ENCODE data around the gene GLP2R. TPM values are rescaled to one million over a fixed set of nuclear protein-coding genes. Genes with fewer than 3 reads are reported as not detected.

Gene GLP2R
- polyA plus RNA-seq, 1 donor from 2014 or later: not detected

DNA sequence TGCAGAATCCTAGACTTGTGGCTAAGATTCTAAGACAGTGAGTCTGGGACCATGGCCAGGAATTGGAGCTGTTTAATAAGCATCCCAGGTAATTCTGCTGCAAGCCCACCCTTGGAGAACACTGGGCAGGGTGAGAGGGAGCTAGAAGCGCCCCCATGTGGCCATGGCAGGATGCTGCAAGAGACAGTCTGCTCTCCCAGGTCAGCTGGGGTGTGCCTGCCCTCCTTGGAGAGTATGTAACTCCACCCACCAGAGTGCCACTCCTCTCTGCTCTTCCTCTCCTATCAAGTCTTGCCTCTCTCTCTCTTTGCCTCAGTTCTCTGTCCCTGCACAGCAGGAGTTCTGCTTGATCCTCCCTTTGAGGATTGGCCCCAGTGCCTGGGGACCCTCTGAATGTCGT is 64.4 kb downstream of the GLP2R start:
- no peaks in the 10 kb centered on the region for H3K27me3 Mint-ChIP-seq

DNA sequence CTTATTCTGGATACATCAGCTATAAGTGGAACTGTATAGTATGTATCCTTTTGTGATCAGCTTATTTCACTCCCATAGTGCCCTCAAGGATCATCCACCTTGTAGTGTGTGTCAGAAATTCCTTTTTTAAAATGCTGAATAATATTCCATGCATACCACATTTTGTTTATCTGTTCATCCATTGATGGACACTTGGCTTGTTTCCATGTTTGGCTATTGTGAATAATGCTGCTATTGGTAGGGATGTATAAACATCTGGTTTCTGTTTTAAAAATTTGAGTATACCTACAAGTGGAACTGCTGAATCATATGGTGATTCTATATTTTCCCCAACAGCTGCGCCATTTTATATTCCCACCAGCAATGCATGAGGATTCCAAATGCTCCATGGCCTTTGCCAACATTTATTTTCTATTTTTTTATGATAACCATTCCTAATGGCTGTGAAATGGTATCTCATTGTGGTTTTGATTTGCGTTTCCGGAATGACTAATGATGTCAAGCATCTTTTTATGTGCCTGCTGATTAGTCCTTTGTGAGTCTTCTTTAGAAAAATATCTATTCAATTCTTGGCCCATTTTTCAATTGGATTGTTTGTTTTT is 67.8 kb downstream of the GLP2R start:
- peaks cover 4% of the 10 kb centered on the region for H3K27me3 Mint-ChIP-seq
- H3K4me3 Mint-ChIP-seq: no peak overlapping the region
- H3K36me3 Mint-ChIP-seq: peaks cover 1% of the 10 kb centered on the region
- H3K27ac Mint-ChIP-seq: peak overlapping the region in 1 of 3 donors; percentile 26
- H3K9me3 Mint-ChIP-seq: no peaks in the 10 kb centered on the region
- H3K4me1 Mint-ChIP-seq: no peaks in the 10 kb centered on the region

More for the DNA sequence above, 64.4 kb downstream of the GLP2R start:
- H3K9me3 Mint-ChIP-seq: peaks cover 0 to 7% (median 0%) of the 10 kb centered on the region in 3 donors
- H3K4me1 Mint-ChIP-seq: no peaks in the 10 kb centered on the region
- H3K4me3 Mint-ChIP-seq: no peak overlapping the region
- no peak overlapping the region for H3K27ac Mint-ChIP-seq
- H3K36me3 Mint-ChIP-seq: peaks cover 1% of the 10 kb centered on the region

DNA sequence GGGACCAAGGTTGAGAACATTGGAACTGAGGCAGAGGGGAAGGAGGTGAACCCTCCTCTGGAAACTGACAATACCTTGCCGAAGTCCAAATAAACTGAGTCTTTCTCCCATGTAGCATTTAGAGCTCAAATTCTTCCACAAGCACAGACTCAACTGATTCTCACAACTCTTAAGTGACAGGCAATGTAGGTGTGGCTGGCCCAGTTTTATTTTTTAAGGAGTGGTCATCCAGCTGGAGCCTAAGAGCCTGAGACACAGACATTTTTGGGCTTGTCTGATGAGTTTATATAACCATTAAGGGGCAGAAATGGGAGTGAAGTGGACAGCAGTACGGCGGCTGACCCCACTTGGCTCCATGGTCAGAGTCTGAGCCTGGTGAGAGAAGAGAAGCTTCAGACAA is 68.5 kb downstream of the GLP2R start:
- H3K27ac Mint-ChIP-seq: no peak overlapping the region
- H3K27me3 Mint-ChIP-seq: peaks cover 4% of the 10 kb centered on the region
- H3K9me3 Mint-ChIP-seq: no peaks in the 10 kb centered on the region
- no peaks in the 10 kb centered on the region for H3K4me1 Mint-ChIP-seq
- H3K36me3 Mint-ChIP-seq: no peaks in the 10 kb centered on the region
- no peak overlapping the region for H3K4me3 Mint-ChIP-seq

DNA sequence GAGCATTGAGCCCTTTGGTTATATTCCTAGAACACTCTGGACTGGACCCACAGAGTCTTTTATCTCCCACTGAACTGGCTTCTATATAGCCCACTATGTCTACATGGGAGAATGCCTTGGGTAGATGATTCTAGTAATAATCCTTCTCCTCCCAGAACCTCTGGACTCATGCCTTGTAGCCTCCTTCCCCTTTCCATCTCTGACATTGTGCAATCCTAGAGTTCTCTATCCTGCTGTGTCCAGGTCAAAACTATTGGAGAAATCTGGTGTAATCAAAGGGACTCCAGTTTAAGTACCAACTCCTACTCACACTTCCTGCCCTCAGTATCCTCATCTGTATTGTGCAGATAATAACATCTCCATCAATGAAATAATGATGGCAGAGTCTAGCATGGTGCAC is 70.2 kb downstream of the GLP2R start:
- no peaks in the 10 kb centered on the region for H3K9me3 Mint-ChIP-seq
- H3K4me3 Mint-ChIP-seq: no peak overlapping the region

DNA sequence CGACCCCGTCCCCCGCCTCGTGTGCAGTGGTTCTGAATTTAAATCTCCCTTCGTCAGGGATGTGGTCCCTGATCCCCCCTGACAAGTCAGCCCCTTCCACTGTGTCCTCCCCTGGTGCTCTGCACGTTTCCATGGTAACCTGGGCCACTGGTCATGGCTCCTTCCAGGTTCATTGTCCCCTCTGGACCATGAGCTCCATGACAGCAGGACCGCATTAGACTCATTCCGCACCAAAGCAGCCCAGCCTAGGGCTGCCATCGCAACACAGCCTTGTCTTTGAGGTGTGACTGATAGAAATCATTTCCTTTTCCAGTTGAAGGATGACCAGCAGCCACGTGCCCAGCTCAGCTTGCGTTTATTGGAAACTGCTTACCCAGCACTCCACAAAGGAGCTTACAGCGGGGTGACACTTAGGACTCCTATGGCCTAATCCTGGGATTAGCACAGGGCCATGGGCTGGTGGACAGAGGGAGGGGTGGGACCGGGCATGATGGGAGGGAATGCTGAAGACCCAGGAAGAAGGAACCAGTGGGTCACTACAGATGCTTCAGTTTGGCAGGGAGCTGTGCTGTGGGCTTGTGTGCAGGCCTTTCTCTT is 71.7 kb downstream of the GLP2R start:
- Mint-ChIP-seq H3K27ac (no peak overlapping the region), H3K4me1 (no peaks in the 10 kb centered on the region), H3K9me3 (no peaks in the 10 kb centered on the region), H3K4me3 (no peak overlapping the region), H3K36me3 (no peaks in the 10 kb centered on the region), H3K27me3 (peaks cover 11% of the 10 kb centered on the region)

More for the DNA sequence above, 70.2 kb downstream of the GLP2R start:
- Mint-ChIP-seq H3K27me3 (peaks cover 7% of the 10 kb centered on the region), H3K4me1 (no peaks in the 10 kb centered on the region), H3K36me3 (no peaks in the 10 kb centered on the region), H3K27ac (no peak overlapping the region)

DNA sequence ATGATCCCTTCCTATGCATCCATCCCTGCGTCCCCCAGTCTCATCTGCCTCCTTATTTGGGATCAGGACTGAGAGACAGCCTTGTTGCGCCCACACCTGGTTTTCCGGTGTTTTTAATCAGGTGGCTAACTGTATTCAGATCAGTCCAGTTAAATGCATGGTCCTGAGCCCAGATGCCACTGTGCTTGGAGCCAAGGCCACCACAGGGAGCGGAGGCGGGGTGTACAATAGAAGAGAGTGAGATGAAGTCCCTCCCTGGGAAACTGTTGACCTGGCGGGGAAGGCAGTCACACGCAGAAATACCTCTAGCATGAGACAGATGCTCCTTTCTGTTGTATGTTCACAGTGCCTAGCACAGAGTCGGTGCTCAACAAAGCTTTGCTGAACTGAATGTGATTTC is 73.1 kb downstream of the GLP2R start:
- Mint-ChIP-seq H3K36me3 (no peaks in the 10 kb centered on the region), H3K4me1 (no peaks in the 10 kb centered on the region), H3K27me3 (peaks cover 13% of the 10 kb centered on the region), H3K4me3 (no peak overlapping the region), H3K9me3 (no peaks in the 10 kb centered on the region), H3K27ac (no peak overlapping the region)

DNA sequence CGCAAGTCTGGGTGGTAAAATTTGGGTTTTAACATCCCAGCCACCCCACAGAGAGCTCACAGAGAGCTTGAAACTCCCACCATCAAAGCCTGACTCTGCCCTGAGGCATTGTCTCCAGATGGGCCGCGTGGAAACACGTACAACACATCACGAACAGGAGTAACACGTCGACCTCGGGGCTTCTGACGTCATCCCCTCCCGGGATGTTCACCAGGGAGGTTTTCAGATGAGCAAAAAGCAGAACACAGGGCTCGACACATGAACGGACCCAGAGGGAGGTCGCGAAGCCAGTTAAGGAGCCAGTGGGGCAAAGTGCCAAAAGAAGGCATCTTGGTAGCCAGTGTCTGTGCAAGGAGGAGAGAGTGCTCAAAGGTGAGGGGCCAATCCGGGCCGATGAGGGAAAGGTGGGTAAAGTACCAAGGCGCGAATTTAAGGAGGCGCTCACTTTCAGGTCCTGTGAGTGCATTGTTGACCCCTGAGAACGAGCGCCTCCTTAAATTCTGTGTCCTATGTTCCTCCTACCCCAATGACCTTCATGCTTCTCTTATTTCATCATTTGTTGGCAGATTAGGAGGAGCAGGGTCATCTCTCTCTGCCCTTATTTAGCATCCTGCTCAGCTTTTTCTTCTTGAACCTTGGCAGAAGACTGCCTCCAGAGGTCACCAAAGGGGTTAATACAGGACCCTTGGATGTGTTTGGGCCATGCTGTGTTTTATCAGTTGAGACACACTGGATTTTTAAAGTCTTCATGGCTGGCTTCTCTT is 73.7 kb downstream of the GLP2R start:
- Mint-ChIP-seq H3K36me3 (no peaks in the 10 kb centered on the region), H3K27ac (no peak overlapping the region), H3K9me3 (no peaks in the 10 kb centered on the region), H3K27me3 (peaks cover 13% of the 10 kb centered on the region), H3K4me3 (no peak overlapping the region), H3K4me1 (no peaks in the 10 kb centered on the region)

DNA sequence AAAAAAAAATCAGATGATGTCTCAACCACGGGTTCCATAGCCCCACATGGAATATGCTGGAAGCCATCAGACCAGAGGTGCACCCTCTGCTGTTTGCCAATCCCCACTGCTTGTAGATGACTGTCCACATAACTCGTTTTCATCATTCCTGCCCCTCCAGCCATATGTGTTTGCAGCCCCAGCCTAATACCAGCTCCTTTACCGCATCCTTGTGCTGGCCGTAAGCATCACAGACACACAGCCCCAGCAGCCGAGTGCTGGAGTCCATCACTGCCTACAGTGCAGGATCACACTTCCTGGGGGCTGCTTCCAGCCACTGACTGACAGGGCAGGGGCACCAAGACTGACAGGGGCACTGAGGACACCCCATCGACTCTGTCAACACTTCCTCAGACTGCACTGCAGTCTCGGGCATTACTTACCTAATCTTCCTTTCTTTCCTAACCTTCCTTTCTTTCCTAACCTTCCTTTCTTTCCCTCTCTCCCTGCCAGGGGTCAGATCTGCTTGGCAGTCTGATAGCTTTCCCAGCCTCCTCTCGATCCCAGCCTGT is 74.4 kb downstream of the GLP2R start:
- H3K36me3 Mint-ChIP-seq: no peaks in the 10 kb centered on the region
- H3K9me3 Mint-ChIP-seq: no peaks in the 10 kb centered on the region
- no peak overlapping the region for H3K27ac Mint-ChIP-seq
- peaks cover 16% of the 10 kb centered on the region for H3K27me3 Mint-ChIP-seq
- no peaks in the 10 kb centered on the region for H3K4me1 Mint-ChIP-seq
- H3K4me3 Mint-ChIP-seq: no peak overlapping the region

DNA sequence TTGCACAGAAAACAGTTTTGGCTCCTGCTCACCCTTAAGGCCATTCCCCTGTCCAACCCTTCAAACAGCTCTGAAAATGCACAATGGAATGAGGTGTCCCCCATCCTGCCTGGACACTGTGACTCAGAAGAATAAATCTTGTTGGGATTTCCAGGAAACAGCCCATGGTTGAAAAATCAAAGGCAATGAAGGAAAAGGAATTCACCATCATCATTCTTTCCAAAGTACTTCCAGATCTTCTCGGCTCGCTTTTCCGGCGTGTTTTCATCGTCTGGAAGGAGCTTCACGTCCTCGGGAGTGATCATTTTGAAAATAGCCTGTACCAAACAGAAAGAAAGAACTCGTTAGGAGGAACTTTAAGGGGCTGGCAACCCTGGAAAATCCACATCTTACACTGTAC is 75.1 kb downstream of the GLP2R start:
- H3K27ac Mint-ChIP-seq: no peak overlapping the region
- H3K27me3 Mint-ChIP-seq: peaks cover 16% of the 10 kb centered on the region
- no peaks in the 10 kb centered on the region for H3K9me3 Mint-ChIP-seq
- H3K4me3 Mint-ChIP-seq: no peak overlapping the region
- no peaks in the 10 kb centered on the region for H3K36me3 Mint-ChIP-seq
- no peaks in the 10 kb centered on the region for H3K4me1 Mint-ChIP-seq

DNA sequence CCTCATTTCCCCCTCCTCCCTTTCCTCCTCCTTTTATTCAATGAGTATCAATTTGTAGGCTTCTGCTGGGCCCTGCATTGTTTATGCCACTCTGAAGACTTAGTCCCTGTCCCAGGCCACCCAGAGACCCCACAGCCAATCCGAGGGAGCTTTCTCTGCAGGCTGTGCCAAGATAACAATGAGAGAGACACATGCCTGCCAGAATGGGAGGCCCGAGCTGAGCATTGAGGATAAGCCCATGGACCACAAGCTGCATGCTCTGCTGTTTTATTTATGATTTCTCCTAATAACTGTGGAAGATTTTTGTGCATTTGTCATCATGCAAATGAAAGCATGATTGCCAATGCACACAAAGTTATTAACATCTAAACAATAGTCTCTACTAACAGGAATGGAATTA is 76.4 kb downstream of the GLP2R start:
- Mint-ChIP-seq H3K9me3 (no peaks in the 10 kb centered on the region), H3K36me3 (no peaks in the 10 kb centered on the region), H3K27me3 (peaks cover 12% of the 10 kb centered on the region)

DNA sequence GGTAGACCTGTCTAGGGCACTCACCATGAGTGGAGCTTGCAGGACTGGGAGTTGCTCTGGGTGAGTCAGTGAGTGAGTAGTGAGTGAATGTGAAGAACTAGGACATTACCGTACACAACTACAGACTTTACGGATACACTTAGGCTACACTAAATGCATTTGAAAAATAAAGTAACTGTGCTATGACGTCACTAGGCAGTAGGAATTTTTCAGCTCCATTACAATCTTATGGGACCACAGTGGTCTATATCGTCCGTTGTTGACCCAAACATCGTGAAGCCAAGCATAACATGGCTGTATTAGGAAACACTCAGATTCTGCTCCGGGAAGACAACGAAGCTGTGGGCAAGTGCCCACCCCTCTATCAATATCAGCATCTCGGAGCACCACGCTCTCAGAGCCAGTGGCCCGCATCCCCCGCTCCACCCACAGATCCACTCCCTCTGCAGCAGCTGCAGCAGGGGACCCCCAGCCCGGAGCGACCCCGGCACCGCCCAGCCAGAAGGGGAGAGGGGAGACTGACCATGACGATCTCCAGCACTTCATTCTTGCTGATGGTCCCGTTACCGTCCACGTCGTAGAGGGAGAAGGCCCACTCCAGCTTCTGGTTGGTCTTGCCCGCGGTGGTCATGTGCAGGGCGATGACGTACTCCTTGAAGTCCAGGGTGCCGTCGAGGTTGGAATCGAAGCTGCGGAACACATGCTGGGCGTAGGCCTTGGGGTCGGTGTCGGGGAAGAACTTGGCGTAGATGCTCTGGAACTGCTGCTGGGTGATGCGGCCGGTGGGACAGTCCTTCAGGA is 78.8 kb downstream of the GLP2R start:
- no peak overlapping the region for H3K4me3 Mint-ChIP-seq
- H3K4me1 Mint-ChIP-seq: no peaks in the 10 kb centered on the region
- peaks cover 1% of the 10 kb centered on the region for H3K36me3 Mint-ChIP-seq
- H3K27ac Mint-ChIP-seq: no peak overlapping the region
- no peaks in the 10 kb centered on the region for H3K9me3 Mint-ChIP-seq
- peaks cover 12% of the 10 kb centered on the region for H3K27me3 Mint-ChIP-seq

More for the DNA sequence above, 76.4 kb downstream of the GLP2R start:
- H3K4me1 Mint-ChIP-seq: no peaks in the 10 kb centered on the region
- H3K4me3 Mint-ChIP-seq: no peak overlapping the region
- H3K27ac Mint-ChIP-seq: no peak overlapping the region

DNA sequence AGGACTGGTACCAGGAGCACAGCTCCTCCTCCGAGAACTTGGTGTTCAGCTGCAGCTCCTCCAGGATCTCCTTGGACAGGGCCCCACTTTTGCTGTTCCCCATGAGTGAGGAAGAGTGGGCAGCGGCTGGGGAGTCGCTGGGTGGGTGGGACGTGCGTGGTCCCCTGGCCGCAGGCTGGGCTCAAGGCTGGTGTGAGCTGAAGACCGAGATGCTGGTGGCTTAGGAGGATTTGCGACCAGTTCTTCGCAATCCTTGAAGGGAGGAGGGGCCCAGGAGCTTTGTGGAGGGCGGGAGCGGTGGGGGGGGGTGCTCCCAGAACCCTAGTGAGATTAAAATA is 79.3 kb downstream of the GLP2R start, which contains the start of gene RCVRN:
TSS of gene RCVRN (minus strand) at position 194 of the 338 bp plus-strand sequence. CDS start at position 103, 91 bp downstream.
- Mint-ChIP-seq H3K9me3 (no peaks in the 10 kb centered on the region), H3K27me3 (peaks cover 10% of the 10 kb centered on the region), H3K4me1 (no peaks in the 10 kb centered on the region), H3K36me3 (peaks cover 1% of the 10 kb centered on the region), H3K27ac (no peak within 1 kb of the TSS), H3K4me3 (no peak within 1 kb of the TSS)

DNA sequence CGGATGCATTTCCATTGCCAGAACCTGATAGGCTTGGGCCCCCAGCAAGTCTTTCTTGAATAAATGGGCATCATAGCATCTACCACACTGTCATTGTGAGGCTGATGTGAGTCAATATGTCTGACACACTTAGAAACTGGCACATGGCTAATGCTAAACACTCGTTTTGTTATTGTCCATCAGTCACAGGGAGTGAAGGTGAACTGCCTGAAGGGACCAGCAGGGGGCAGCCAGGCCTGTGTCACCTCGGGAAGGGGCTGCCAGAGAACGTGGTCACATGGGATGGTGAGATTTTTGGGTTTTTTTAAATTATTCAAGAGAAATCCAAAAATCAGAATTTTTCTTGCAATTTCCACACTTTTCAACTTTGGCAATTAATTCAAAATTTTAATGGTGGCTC is 80.2 kb downstream of the GLP2R start:
- Mint-ChIP-seq H3K27me3 (peaks cover 8% of the 10 kb centered on the region), H3K4me1 (no peaks in the 10 kb centered on the region), H3K9me3 (no peaks in the 10 kb centered on the region), H3K27ac (no peak overlapping the region), H3K4me3 (no peak overlapping the region), H3K36me3 (peaks cover 1% of the 10 kb centered on the region)

DNA sequence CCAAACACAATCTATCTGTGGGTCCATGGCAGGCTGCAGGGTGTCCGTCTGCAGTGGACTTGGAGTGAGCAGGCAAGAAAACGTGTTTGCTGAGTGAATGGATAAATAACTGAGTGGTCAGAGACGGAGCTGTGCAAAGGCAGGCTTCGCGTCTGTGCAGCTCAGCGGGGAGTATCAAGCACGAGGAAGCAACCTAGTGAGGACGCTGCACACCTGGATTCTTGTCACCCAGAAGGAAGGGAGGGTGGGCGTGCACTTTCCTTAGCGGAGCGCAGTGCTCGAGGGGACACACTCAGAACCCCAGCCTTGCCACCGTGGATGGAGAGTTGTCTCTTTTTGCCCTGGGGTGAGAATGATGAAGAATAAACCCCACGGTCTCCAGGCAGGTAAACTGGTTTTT is 80.9 kb downstream of the GLP2R start:
- Mint-ChIP-seq H3K4me3 (no peak overlapping the region), H3K27ac (no peak overlapping the region), H3K36me3 (peaks cover 1% of the 10 kb centered on the region), H3K4me1 (no peaks in the 10 kb centered on the region), H3K27me3 (peaks cover 4% of the 10 kb centered on the region), H3K9me3 (no peaks in the 10 kb centered on the region)

DNA sequence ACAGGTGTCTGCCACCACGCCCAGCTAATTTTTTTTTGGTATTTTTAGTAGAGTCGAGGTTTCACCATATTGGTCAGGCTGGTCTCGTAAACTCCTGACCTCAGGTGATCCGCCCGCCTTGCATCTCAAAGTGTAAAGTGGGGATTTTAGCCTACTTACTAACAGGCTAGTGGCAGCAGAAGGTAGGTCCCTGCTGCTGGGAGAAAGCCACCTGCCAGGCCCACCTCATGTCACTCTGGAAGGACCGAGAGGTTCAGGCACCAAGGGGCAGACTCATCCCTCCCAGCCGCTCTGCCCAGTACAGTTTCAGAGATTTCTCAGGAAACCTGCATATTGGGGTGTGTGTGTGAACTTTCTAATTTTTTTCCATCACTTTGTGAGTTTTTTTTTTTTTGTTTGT is 81.4 kb downstream of the GLP2R start:
- Mint-ChIP-seq H3K4me1 (no peaks in the 10 kb centered on the region), H3K36me3 (peaks cover 1% of the 10 kb centered on the region), H3K27ac (no peak overlapping the region), H3K9me3 (no peaks in the 10 kb centered on the region), H3K4me3 (no peak overlapping the region), H3K27me3 (peaks cover 4% of the 10 kb centered on the region)
